Natural killer cell (primary cell): Measurements from ENCODE around the gene FBXL19. TPM values are rescaled to one million over a fixed set of nuclear protein-coding genes. Genes with fewer than 3 reads are reported as not detected.
A peak's percentile ranks its signal among the peaks of the same experiment; 100 is the strongest.

ENCODE experiments used
- ATAC-seq, 3 donors: fragments of 150-1000 bp in 2 of 3; fragments of 200-7000 bp in 1 of 3; cut with Tn5 transposase; 1 replicate in 1 of 3; 2 replicates in 2 of 3; pipeline ENCODE4 v1.10.0; 2021; ENCODE audit warnings: mild to moderate bottlenecking in 2 of 3, moderate library complexity in 2 of 3
- DNase-seq, 2 donors: peaks; one replicate each; pipeline versions ENCODE4 v3.0.0 to v3.0.0-alpha.2; 2013 to 2021; ENCODE audit warnings: mixed read lengths in 1 of 2
- H3K27ac ChIP-seq: one replicate; pipeline ENCODE4 v1.5.1; 2013; ENCODE audit warnings: mild to moderate bottlenecking, low read length
- H3K27me3 ChIP-seq: one replicate; pipeline ENCODE4 v1.6.1; 2013; ENCODE audit warnings: low read length; ENCODE audit not compliant: control insufficient read depth, insufficient read depth
- H3K36me3 ChIP-seq: one replicate; pipeline ENCODE4 v1.6.1; 2013; ENCODE audit warnings: low read length; ENCODE audit not compliant: control insufficient read depth, insufficient read depth
- H3K4me1 ChIP-seq: one replicate; pipeline ENCODE4 v1.6.1; 2013; ENCODE audit warnings: low read length; ENCODE audit not compliant: control insufficient read depth, insufficient read depth
- H3K4me3 ChIP-seq: one replicate; pipeline ENCODE4 v1.5.1; 2013; ENCODE audit warnings: low read length
- H3K9me3 ChIP-seq: one replicate; pipeline ENCODE4 v1.6.1; 2013; ENCODE audit warnings: low read length; ENCODE audit not compliant: control insufficient read depth, insufficient read depth
- H3K27ac Mint-ChIP-seq, 2 donors: one replicate each; pipeline ENCODE4 v1.8.0; 2022; ENCODE audit warnings: mild to moderate bottlenecking in 2 of 2, mixed read lengths in 2 of 2, moderate library complexity in 1 of 2
- H3K27me3 Mint-ChIP-seq, 2 donors: one replicate each; pipeline ENCODE4 v1.8.0; 2022; ENCODE audit warnings: low read depth in 2 of 2, mixed read lengths in 2 of 2
- H3K36me3 Mint-ChIP-seq: one replicate; pipeline ENCODE4 v1.8.0; 2022; ENCODE audit warnings: mixed read lengths
- H3K4me1 Mint-ChIP-seq, 2 donors: one replicate each; pipeline ENCODE4 v1.8.0; 2022; ENCODE audit warnings: mixed read lengths in 2 of 2
- H3K4me3 Mint-ChIP-seq: one replicate; pipeline ENCODE4 v1.8.0; 2022; ENCODE audit warnings: mild to moderate bottlenecking, moderate library complexity, mixed read lengths
- H3K9me3 Mint-ChIP-seq, 2 donors: one replicate each; pipeline ENCODE4 v1.8.0; 2022; ENCODE audit warnings: mixed read lengths in 2 of 2
- CTCF ChIP-seq: fragments of 200-600 bp; IDR thresholded peaks from one replicate; pipeline ENCODE4 v1.8.0; 2022; ENCODE audit warnings: antibody characterized with exemption
- WGBS: methylation state at CpG from one replicate; pipeline ENCODE4 v1.1.7; 2013; ENCODE audit warnings: missing lambda C conversion rate; ENCODE audit not compliant: insufficient coverage; 5-methylcytosine and 5-hydroxymethylcytosine counted together
- intact Hi-C: fragments of 100-400 bp; cut with micrococcal nuclease; formaldehyde crosslinking; loops from one replicate; pipeline ENCODE4 v1.14.2; 2022
- total RNA-seq, 4 donors: library from RNA; stranded (reverse); fragments of 120-200 nt in 1 of 4; gene quantifications; one replicate each; pipeline versions ENCODE4 v1.2.3 to v1.2.4, GENCODE V29; 2013 to 2022

The FBXL19 gene
- total RNA-seq, 3 donors from 2014 or later (not counting 1 experiment from before 2014, with no cell fraction given), result 10.1 to 13.3 (median 12.4) TPM

DNA sequence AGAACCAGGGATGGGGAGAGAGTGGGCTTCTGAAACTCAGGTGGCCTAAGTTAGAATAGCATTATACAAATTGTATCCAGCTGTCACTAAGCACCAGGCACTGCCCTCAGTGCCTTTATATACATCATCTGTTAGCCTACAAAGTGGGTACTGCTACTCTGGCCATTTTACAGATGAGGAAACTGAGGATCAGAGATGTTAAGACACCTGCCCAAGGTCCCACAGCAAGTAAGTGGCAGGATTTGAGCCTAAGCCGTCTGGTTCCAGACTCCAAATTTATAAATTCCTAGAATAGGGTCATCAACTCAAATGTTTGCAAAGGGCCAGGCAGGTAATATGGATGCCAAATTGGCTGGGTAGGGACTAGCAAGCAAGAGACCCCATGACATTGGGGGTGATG lies 27.8 kb downstream of the FBXL19 start:
- Histone ChIP-seq H3K36me3 (no peaks in the 10 kb centered on the region), H3K27ac (no peak overlapping the region), H3K4me1 (peaks cover 32% of the 10 kb centered on the region), H3K9me3 (no peaks in the 10 kb centered on the region), H3K4me3 (no peak overlapping the region), H3K27me3 (no peaks in the 10 kb centered on the region)
- H3K36me3 Mint-ChIP-seq, result no peaks in the 10 kb centered on the region
- no peaks in the 10 kb centered on the region for H3K27me3 Mint-ChIP-seq
- H3K4me1 Mint-ChIP-seq, result peaks cover 13 to 28% of the 10 kb centered on the region in 2 donors
- intact Hi-C loops, result no loop called here
- WGBS, result 75% methylated on average over 1 of the region's 1 CpG
- no peak for ATAC-seq
- no peak for TF ChIP-seq CTCF
- H3K9me3 Mint-ChIP-seq, result no peaks in the 10 kb centered on the region
- H3K4me3 Mint-ChIP-seq, result peak overlapping the region; percentile 49
- DNase-seq, result no peak
- peak overlapping the region in 1 of 2 donors; percentile 44 for H3K27ac Mint-ChIP-seq

DNA sequence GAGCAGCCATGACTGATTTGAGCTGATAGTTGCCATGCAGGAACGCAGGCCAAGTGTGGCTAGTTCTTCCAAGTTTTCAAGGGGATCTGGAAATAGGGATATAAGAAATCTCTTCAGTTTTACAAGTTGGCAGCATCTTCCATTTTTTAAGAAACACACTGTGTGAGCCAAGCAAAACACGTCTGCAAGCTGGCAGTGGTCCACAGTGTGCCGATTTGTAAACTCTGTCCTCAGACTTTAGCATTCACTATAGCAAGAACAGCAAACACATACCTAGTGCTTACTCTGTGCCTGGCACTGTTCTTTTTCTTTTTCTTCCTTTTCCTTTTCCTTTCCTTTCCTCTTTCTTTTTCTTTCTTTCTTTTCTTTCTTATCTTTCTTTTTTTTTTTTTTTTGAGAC lies 28.4 kb downstream of the FBXL19 start:
- no peaks in the 10 kb centered on the region for H3K9me3 ChIP-seq
- Mint-ChIP-seq H3K27me3 (no peaks in the 10 kb centered on the region), H3K27ac (peak overlapping the region in 1 of 2 donors; percentile 42), H3K9me3 (no peaks in the 10 kb centered on the region), H3K36me3 (no peaks in the 10 kb centered on the region), H3K4me3 (peak overlapping the region; percentile 25), H3K4me1 (peaks cover 16 to 28% of the 10 kb centered on the region in 2 donors)
- TF ChIP-seq CTCF, result no peak
- WGBS, result 90% methylated on average over 3 of the region's 3 CpGs
- intact Hi-C loops, result no loop called here
- no peaks in the 10 kb centered on the region for H3K36me3 ChIP-seq
- no peak overlapping the region for H3K4me3 ChIP-seq
- no peaks in the 10 kb centered on the region for H3K27me3 ChIP-seq
- DNase-seq (no peak), ATAC-seq (no peak)
- no peak overlapping the region for H3K27ac ChIP-seq
- H3K4me1 ChIP-seq, result peaks cover 35% of the 10 kb centered on the region

GRCh38 chr16:30953111-30953510 lies 29.7 kb downstream of the FBXL19 start:
- H3K36me3 Mint-ChIP-seq, result no peaks in the 10 kb centered on the region
- H3K4me3 Mint-ChIP-seq, result no peak overlapping the region
- WGBS, result 88% methylated on average over 9 of the region's 9 CpGs
- DNase-seq (no peak), ATAC-seq (no peak)
- Histone ChIP-seq H3K27me3 (no peaks in the 10 kb centered on the region), H3K36me3 (no peaks in the 10 kb centered on the region), H3K9me3 (no peaks in the 10 kb centered on the region), H3K4me1 (peaks cover 39% of the 10 kb centered on the region), H3K27ac (no peak overlapping the region), H3K4me3 (no peak overlapping the region)
- H3K4me1 Mint-ChIP-seq, result peaks cover 16 to 33% of the 10 kb centered on the region in 2 donors
- no peak for TF ChIP-seq CTCF
- peak overlapping the region in 1 of 2 donors; percentile 31 for H3K27ac Mint-ChIP-seq
- intact Hi-C loops, result no loop called here
- no peaks in the 10 kb centered on the region for H3K9me3 Mint-ChIP-seq
- H3K27me3 Mint-ChIP-seq, result no peaks in the 10 kb centered on the region

- Mint-ChIP-seq H3K27me3 (no peaks in the 10 kb centered on the region), H3K4me3 (no peak overlapping the region), H3K27ac (peak overlapping the region in 1 of 2 donors; percentile 31), H3K36me3 (no peaks in the 10 kb centered on the region), H3K9me3 (no peaks in the 10 kb centered on the region), H3K4me1 (peaks cover 21 to 38% of the 10 kb centered on the region in 2 donors)
- Histone ChIP-seq H3K27me3 (no peaks in the 10 kb centered on the region), H3K4me3 (no peak overlapping the region), H3K9me3 (no peaks in the 10 kb centered on the region), H3K27ac (no peak overlapping the region), H3K36me3 (no peaks in the 10 kb centered on the region), H3K4me1 (peaks cover 40% of the 10 kb centered on the region)
- intact Hi-C loops, result no loop called here
- peak; percentile 48 for TF ChIP-seq CTCF
- ATAC-seq (no peak), DNase-seq (peak; percentile 41 to 82)
- WGBS, result 68% methylated on average over 15 of the region's 15 CpGs
Measured at GRCh38 chr16:30953511-30954124, 30.2 kb downstream of the FBXL19 start.
